Parathyroid adenoma (tissue), 2 donors: Measurements from ENCODE around the gene NSF.
"Not testable (repeated sequence)": the region's sequence is repeated elsewhere in the genome, so short reads cannot be mapped to it uniquely, and the experiment has no call there.

Experiments
- H2AFZ ChIP-seq: fragments of 300-600 bp; sonication (generic); one replicate; pipeline ENCODE4 v1.7.0; 2017; ENCODE audit warnings: antibody characterized with exemption, mild to moderate bottlenecking
- H3K27ac ChIP-seq: fragments of 300-600 bp; sonication (generic); one replicate; pipeline ENCODE4 v1.7.0; 2017
- H3K27me3 ChIP-seq: fragments of 300-600 bp; sonication (generic); one replicate; pipeline ENCODE4 v1.7.0; 2017; ENCODE audit warnings: low read length; ENCODE audit not compliant: control insufficient read depth, insufficient read depth
- H3K36me3 ChIP-seq: fragments of 300-600 bp; sonication (generic); one replicate; pipeline ENCODE4 v1.7.0; 2017; ENCODE audit warnings: low read length; ENCODE audit not compliant: control insufficient read depth, insufficient read depth
- H3K4me1 ChIP-seq: fragments of 300-600 bp; sonication (generic); one replicate; pipeline ENCODE4 v1.7.0; 2017; ENCODE audit warnings: control low read depth
- H3K4me2 ChIP-seq: fragments of 300-600 bp; sonication (generic); one replicate; pipeline ENCODE4 v1.7.0; 2017; ENCODE audit warnings: low read length
- H3K4me3 ChIP-seq: fragments of 300-600 bp; sonication (generic); one replicate; pipeline ENCODE4 v1.7.0; 2017; ENCODE audit warnings: low read depth, low read length
- H3K79me2 ChIP-seq: fragments of 300-600 bp; sonication (generic); one replicate; pipeline ENCODE4 v1.7.0; 2017; ENCODE audit warnings: control low read depth
- H3K9ac ChIP-seq: fragments of 300-600 bp; sonication (generic); one replicate; pipeline ENCODE4 v1.7.0; 2017; ENCODE audit warnings: mild to moderate bottlenecking
- H3K9me3 ChIP-seq: fragments of 300-600 bp; sonication (generic); one replicate; pipeline ENCODE4 v1.7.0; 2017; ENCODE audit warnings: low read length; ENCODE audit not compliant: control insufficient read depth
- donor health status: primary hyperparathyroidism.

The NSF gene

GRCh38 chr17:46591332-46591731 lies 863 bp downstream of the NSF start:
- H2AFZ ChIP-seq, H3K79me2 ChIP-seq, H3K27ac ChIP-seq, H3K4me3 ChIP-seq, H3K4me2 ChIP-seq, H3K27me3 ChIP-seq, H3K9ac ChIP-seq, H3K36me3 ChIP-seq, H3K4me1 ChIP-seq, H3K9me3 ChIP-seq: not testable (repeated sequence)

DNA sequence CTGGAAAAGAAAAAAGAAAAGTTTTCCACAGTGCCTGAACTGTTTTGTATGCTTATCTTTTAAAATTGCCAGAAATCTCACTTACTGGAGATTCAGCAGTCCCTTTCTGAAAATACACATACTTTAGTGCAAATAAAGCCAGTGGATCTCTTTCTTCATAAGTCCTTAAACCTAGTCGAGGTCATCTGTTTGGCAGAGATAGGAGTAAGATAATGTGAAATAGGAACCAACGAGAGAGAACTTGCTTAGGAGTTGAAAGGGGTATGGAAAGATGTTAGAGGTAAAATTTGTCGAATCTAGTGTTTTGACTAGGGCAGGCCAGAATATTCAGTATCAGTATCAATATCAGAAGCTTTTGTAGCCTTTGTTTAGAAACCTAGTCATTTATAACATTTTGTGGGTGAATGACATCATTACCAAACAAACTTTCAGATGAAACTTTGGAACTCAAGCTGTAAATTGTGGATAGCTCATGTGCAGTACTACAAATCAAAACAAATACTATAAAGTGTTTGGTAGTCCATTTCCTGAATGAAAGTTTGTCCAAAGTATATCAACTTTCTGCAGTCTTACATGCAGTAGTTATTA lies 8.0 kb downstream of the NSF start:
- H3K9me3 ChIP-seq, H3K4me1 ChIP-seq, H3K27me3 ChIP-seq, H3K4me3 ChIP-seq, H3K4me2 ChIP-seq, H3K9ac ChIP-seq, H2AFZ ChIP-seq, H3K27ac ChIP-seq, H3K36me3 ChIP-seq, H3K79me2 ChIP-seq: not testable (repeated sequence)

DNA sequence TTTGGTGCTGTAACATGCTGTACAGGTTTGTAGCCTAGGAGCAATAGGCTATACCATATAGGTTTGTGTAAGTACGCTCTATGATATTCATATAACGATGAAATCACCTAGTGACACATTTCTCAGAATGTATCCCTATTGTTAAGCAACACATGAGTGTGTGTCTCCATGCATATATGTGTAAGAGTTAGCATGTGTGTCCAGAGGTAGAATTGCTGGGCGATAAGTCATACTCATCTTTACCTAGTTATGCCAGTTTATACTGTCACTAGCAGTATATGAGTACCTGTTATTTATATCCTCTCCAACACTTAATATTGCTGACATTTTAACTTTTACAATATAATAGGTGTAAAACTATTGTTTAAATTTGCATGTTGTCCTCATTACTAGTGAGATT lies 10.3 kb downstream of the NSF start:
- not testable (repeated sequence) for H3K4me2 ChIP-seq, H3K27me3 ChIP-seq, H3K36me3 ChIP-seq, H3K27ac ChIP-seq, H3K9ac ChIP-seq, H3K4me3 ChIP-seq, H3K4me1 ChIP-seq, H3K9me3 ChIP-seq, H2AFZ ChIP-seq, H3K79me2 ChIP-seq

DNA sequence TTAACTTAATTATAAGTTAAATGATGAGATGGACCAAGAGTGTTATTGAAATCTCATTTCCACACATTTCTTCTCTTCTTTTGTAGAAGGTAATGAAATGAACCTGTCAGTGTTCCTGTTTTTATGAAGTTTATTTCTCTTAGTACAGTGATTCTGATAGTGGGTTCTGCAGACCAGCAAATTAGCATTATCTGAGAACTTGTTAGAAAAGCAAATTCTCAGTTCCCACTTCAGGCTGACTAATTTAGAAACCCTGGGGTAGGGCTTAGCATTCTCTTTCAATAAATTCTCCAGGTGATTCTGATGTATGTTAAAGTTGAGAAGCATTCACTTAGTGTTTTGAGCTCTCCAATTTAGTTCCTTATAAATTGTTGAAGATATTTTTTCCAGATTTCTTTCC lies 12.7 kb downstream of the NSF start:
- not testable (repeated sequence) for H3K79me2 ChIP-seq, H3K27me3 ChIP-seq

DNA sequence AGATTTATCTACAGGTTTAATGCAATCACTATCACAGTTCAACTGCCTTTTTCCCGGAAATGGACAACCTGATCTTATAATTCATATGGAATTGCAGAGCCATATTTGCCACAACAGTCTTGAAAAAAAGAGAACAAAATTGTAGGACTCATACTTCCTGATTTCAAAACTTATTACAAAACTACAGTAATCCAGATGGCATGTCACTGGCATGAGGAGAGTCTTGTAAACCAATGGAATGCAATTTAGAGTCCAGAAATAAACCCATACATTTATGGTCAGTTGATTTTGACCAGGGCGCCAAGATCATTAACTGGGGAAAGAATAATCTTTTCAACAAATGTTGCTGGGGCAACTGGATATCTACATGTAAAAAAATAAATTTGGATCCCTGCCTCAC lies 20.8 kb downstream of the NSF start:
- H2AFZ ChIP-seq, H3K27ac ChIP-seq, H3K9me3 ChIP-seq, H3K36me3 ChIP-seq, H3K9ac ChIP-seq, H3K27me3 ChIP-seq, H3K4me1 ChIP-seq, H3K4me3 ChIP-seq, H3K4me2 ChIP-seq, H3K79me2 ChIP-seq: not testable (repeated sequence)

More for the DNA sequence above, 12.7 kb downstream of the NSF start:
- not testable (repeated sequence) for H3K9me3 ChIP-seq, H3K4me2 ChIP-seq, H3K27ac ChIP-seq, H3K4me3 ChIP-seq, H3K36me3 ChIP-seq, H2AFZ ChIP-seq, H3K9ac ChIP-seq, H3K4me1 ChIP-seq

DNA sequence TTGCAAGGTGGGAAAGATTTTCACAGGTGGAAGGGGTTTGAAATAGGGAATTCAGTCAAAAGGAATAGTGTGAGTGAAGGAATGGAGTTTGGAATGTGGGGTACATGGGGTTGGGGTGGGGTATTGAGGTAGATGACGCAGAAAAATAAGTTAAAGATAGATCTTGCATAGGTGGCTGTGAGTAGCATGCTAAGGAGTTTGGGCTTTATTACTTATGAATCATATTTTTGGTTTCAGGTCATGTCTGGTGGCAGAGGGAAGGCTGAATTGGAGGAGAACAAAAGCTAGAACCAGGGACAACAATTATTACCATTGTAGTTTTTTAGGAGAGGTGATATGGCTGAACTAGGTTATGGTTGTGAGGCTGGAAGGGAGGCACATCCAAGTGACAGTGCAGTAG lies 23.4 kb downstream of the NSF start:
- not testable (repeated sequence) for H3K4me1 ChIP-seq, H3K27me3 ChIP-seq, H3K9me3 ChIP-seq, H3K27ac ChIP-seq, H2AFZ ChIP-seq, H3K4me2 ChIP-seq, H3K9ac ChIP-seq, H3K79me2 ChIP-seq, H3K36me3 ChIP-seq, H3K4me3 ChIP-seq

- H3K9ac ChIP-seq, H3K36me3 ChIP-seq, H2AFZ ChIP-seq, H3K4me1 ChIP-seq, H3K27ac ChIP-seq, H3K4me3 ChIP-seq, H3K79me2 ChIP-seq, H3K9me3 ChIP-seq, H3K27me3 ChIP-seq, H3K4me2 ChIP-seq: not testable (repeated sequence)
Observed at GRCh38 chr17:46617121-46617520, 26.7 kb downstream of the NSF start.

- H3K4me1 ChIP-seq, H3K79me2 ChIP-seq, H3K36me3 ChIP-seq, H3K27ac ChIP-seq, H3K27me3 ChIP-seq, H2AFZ ChIP-seq, H3K9ac ChIP-seq, H3K4me2 ChIP-seq, H3K4me3 ChIP-seq, H3K9me3 ChIP-seq: not testable (repeated sequence)
Observed at GRCh38 chr17:46618975-46619374, 28.5 kb downstream of the NSF start.

DNA sequence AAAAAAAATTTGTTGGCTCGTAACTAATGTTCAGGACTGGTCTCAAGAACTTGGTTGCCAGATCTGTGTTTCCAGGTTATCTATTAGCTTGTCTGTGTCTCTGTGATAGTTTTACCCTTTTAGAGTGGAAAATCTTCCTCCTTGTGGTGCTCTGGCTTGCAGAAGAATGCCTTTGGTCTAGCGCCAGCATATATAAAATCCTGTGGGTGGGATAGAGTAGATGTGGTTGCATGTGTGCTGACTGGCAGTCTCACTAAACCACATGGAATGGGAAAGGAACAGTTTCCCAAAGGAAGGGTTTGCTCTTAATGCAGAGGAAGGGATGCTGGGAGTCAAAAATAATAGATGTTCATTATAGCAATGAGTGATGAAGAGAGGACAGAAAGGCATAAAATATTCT lies 33.3 kb downstream of the NSF start:
- not testable (repeated sequence) for H2AFZ ChIP-seq, H3K27me3 ChIP-seq, H3K36me3 ChIP-seq, H3K4me1 ChIP-seq, H3K9ac ChIP-seq, H3K4me2 ChIP-seq, H3K9me3 ChIP-seq, H3K4me3 ChIP-seq, H3K27ac ChIP-seq, H3K79me2 ChIP-seq

GRCh38 chr17:46624726-46625125 lies 34.3 kb downstream of the NSF start:
- H3K9ac ChIP-seq: not testable (repeated sequence)

GRCh38 chr17:46627452-46627851 lies 37.0 kb downstream of the NSF start:
- H3K27ac ChIP-seq, H3K4me1 ChIP-seq, H3K36me3 ChIP-seq, H3K4me3 ChIP-seq, H3K27me3 ChIP-seq, H3K79me2 ChIP-seq, H3K9me3 ChIP-seq, H2AFZ ChIP-seq, H3K4me2 ChIP-seq, H3K9ac ChIP-seq: not testable (repeated sequence)

More at GRCh38 chr17:46624726-46625125, 34.3 kb downstream of the NSF start:
- not testable (repeated sequence) for H2AFZ ChIP-seq, H3K9me3 ChIP-seq, H3K4me1 ChIP-seq, H3K4me2 ChIP-seq, H3K36me3 ChIP-seq, H3K27me3 ChIP-seq, H3K27ac ChIP-seq, H3K79me2 ChIP-seq, H3K4me3 ChIP-seq
